ENCODE data around the gene POLG2. TPM values are rescaled to one million over a fixed set of nuclear protein-coding genes. Genes with fewer than 3 reads are reported as not detected.

Gene POLG2
- total RNA-seq, 3 donors from 2014 or later: 10.8 to 13.5 (median 11.8) TPM

- H3K9me3 ChIP-seq: no peaks in the 10 kb centered on the region
- no peak for TF ChIP-seq CTCF (IDR thresholded peaks at IDR 0.05)
- intact Hi-C loops (cut with DNase I, micrococcal nuclease): no loop called here
- H3K4me1 ChIP-seq (ENCODE audit: low read depth): peaks cover 48% of the 10 kb centered on the region
- H3K36me3 ChIP-seq (ENCODE audit: low read depth): peaks cover 45% of the 10 kb centered on the region
- DNase-seq (no peak), ATAC-seq (no peak)
- H3K4me3 ChIP-seq: no peak overlapping the region
Observed at GRCh38 chr17:64502021-64502420, 5.2 kb upstream of the POLG2 start.

GRCh38 chr17:64500862-64501765, 4.3 kb upstream of the POLG2 start:
- no peak for DNase-seq
- no peak overlapping the region for H3K4me3 ChIP-seq
- intact Hi-C loops (cut with DNase I, micrococcal nuclease): no loop called here
- H3K4me1 ChIP-seq (ENCODE audit: low read depth): peaks cover 50% of the 10 kb centered on the region
- peaks cover 45% of the 10 kb centered on the region for H3K36me3 ChIP-seq (ENCODE audit: low read depth)
- no peaks in the 10 kb centered on the region for H3K9me3 ChIP-seq
- ATAC-seq: no peak
- no peak for TF ChIP-seq CTCF (IDR thresholded peaks at IDR 0.05)

DNA sequence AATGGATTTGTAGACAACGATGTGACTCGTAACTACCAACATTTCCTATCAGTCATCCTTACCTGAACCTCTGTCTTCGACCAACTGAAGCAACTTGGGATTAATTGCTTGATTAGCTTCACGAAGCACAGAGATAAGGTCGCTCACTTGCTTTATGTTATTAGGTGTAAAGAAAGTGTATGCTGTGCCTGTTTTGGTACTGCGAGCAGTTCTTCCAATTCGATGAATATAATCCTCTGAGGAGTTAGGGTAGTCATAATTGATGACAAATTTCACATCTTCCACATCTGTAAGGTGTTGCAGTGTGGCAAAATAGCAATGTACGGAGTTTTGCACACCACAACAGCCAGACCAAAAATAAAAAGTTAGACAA, 3.6 kb upstream of the POLG2 start:
- intact Hi-C loops (cut with DNase I, micrococcal nuclease): no loop called here
- H3K4me1 ChIP-seq (ENCODE audit: low read depth): peaks cover 56% of the 10 kb centered on the region
- H3K4me3 ChIP-seq: no peak overlapping the region
- no peaks in the 10 kb centered on the region for H3K9me3 ChIP-seq
- no peak for TF ChIP-seq CTCF (IDR thresholded peaks at IDR 0.05)
- no peak for DNase-seq
- H3K36me3 ChIP-seq (ENCODE audit: low read depth): peaks cover 45% of the 10 kb centered on the region
- no peak for ATAC-seq

DNA sequence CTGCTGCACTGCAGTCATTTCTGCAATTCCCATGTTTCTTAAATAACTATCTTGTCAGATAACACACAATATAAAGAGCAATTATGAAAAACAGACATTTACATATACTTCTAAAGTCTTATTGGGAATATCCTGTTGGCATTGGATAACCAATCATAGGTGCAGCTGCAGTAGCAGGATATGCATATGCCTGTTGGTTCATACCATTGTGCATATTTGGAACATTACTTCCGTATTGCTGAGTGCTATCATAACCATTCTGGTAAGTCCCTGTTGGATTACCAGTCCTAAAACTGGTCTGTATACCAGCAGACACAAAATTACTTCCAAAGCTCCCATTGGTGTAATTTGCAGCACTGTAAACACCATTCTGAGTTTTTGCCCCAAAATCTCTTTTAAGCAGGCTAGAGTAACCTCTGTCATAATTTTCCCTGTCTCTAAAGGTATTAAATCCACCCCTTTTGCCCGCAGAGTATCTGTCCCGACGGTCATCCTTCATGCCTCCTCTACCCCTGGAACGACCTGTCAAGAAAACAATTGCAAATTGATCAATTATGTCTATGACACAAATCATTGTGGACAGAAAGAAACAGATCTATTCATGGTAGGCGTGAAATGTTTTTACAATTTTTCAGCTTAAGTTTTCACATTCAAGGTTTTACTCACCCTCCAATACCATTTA, 3.1 kb upstream of the POLG2 start:
- intact Hi-C loops (cut with DNase I, micrococcal nuclease): no loop called here
- Histone ChIP-seq H3K4me1 (ENCODE audit: low read depth) (peaks cover 62% of the 10 kb centered on the region), H3K4me3 (no peak overlapping the region), H3K36me3 (ENCODE audit: low read depth) (peaks cover 45% of the 10 kb centered on the region), H3K9me3 (no peaks in the 10 kb centered on the region)
- DNase-seq (no peak), ATAC-seq (peak; percentile 18)
- TF ChIP-seq CTCF (IDR thresholded peaks at IDR 0.05): no peak

- ATAC-seq (no peak), DNase-seq (no peak)
- peaks cover 53% of the 10 kb centered on the region for H3K4me1 ChIP-seq (ENCODE audit: low read depth)
- H3K4me3 ChIP-seq: no peak overlapping the region
- H3K9me3 ChIP-seq: no peaks in the 10 kb centered on the region
- TF ChIP-seq CTCF (IDR thresholded peaks at IDR 0.05): no peak
- intact Hi-C loops (cut with DNase I, micrococcal nuclease): no loop called here
- H3K36me3 ChIP-seq (ENCODE audit: low read depth): peaks cover 36% of the 10 kb centered on the region
Observed at GRCh38 chr17:64498308-64499203, 1.7 kb upstream of the POLG2 start.

Data from mucosa of descending colon (tissue), 3 donors.